A673 (cell line): ENCODE results near the gene ATP1A2. TPM values are rescaled to one million over a fixed set of nuclear protein-coding genes. Genes with fewer than 3 reads are reported as not detected.

Source experiments
- BruUV-seq: library from RNA; stranded (reverse); fragments of 400-500 nt; replicated peaks from 2 replicates; lab custom pipeline; 2021; lab: Mats Ljungman, UMichigan
- CTCF ChIA-PET: fragments of 300-600 bp; sonication (Branson Sonifier 250); formaldehyde crosslinking; loops from one replicate; lab custom pipeline; 2022; ENCODE audit warnings: antibody characterized with exemption; lab: Charles Lee
- POLR2A ChIA-PET: fragments of 300-600 bp; sonication (Branson Sonifier 250); formaldehyde crosslinking; loops from one replicate; lab custom pipeline; 2022; ENCODE audit warnings: antibody characterized with exemption; ENCODE audit not compliant: low non-redundant PET; lab: Charles Lee
- DNase-seq: peaks from one replicate; pipeline ENCODE4 v3.0.0-alpha.2; 2015; ENCODE audit warnings: low spot score
- H3K27ac ChIP-seq: fragments of 200-600 bp; sonication (generic); 2 replicates; pipeline ENCODE4 v1.5.1; 2016; ENCODE audit warnings: mixed run types, low read depth, mild to moderate bottlenecking, mixed read lengths, antibody characterized with exemption, low read length; ENCODE audit not compliant: poor library complexity, severe bottlenecking
- H3K27me3 ChIP-seq: fragments of 200-600 bp; sonication (generic); replicated peaks from 2 replicates; pipeline ENCODE4 v1.6.1; 2017; ENCODE audit warnings: mixed run types, low read depth, mild to moderate bottlenecking, mixed read lengths, antibody characterized with exemption, low read length; ENCODE audit not compliant: insufficient read depth, poor library complexity
- H3K36me3 ChIP-seq: fragments of 200-600 bp; sonication (generic); 2 replicates; pipeline ENCODE4 v1.6.1; 2016; ENCODE audit warnings: mixed run types, mild to moderate bottlenecking, mixed read lengths, antibody characterized with exemption, low read length; ENCODE audit not compliant: insufficient read depth, poor library complexity, severe bottlenecking
- H3K4me1 ChIP-seq: fragments of 200-600 bp; sonication (generic); 2 replicates; pipeline ENCODE4 v1.6.1; 2017; ENCODE audit warnings: mixed run types, mild to moderate bottlenecking, mixed read lengths, antibody characterized with exemption, low read length; ENCODE audit not compliant: insufficient read depth, poor library complexity, severe bottlenecking
- H3K4me3 ChIP-seq: fragments of 200-600 bp; sonication (generic); 2 replicates; pipeline ENCODE4 v1.5.1; 2016; ENCODE audit warnings: low read depth, mixed run types, mild to moderate bottlenecking, mixed read lengths, low read length; ENCODE audit not compliant: poor library complexity, severe bottlenecking
- H3K9me3 ChIP-seq: fragments of 200-600 bp; sonication (generic); 2 replicates; pipeline ENCODE4 v1.6.1; 2016; ENCODE audit warnings: mixed run types, low read depth, mild to moderate bottlenecking, mixed read lengths, antibody characterized with exemption, low read length; ENCODE audit not compliant: poor library complexity, severe bottlenecking
- EZH2 ChIP-seq: fragments of 200-600 bp; sonication (generic); IDR thresholded peaks from 2 replicates; pipeline ENCODE4 v1.6.1; 2017; ENCODE audit warnings: borderline replicate concordance, low read depth, mild to moderate bottlenecking, mixed read lengths, antibody characterized with exemption, low read length; ENCODE audit not compliant: poor library complexity, severe bottlenecking
- intact Hi-C: fragments of 100-400 bp; cut with micrococcal nuclease; formaldehyde crosslinking; loops from one replicate; pipeline ENCODE4 v1.10.0; 2022; ENCODE audit not compliant: unreplicated experiment
- total RNA-seq: library from RNA; stranded (reverse); gene quantifications from 2 replicates; pipeline ENCODE4 v1.2.3, GENCODE V29; 2021
- TF ChIP-seq, protein P1 (sequence below): fragments of 300-800, 200-600 bp; sonication (generic); conservative IDR thresholded peaks from 2 replicates; pipeline ENCODE4 v1.5.1; 2017; ENCODE audit warnings: low read depth, mild to moderate bottlenecking, antibody characterized with exemption, low read length, moderate library complexity, mixed read lengths

Gene ATP1A2
- total RNA-seq, 1 experiment from 2014 or later, result not detected

DNA sequence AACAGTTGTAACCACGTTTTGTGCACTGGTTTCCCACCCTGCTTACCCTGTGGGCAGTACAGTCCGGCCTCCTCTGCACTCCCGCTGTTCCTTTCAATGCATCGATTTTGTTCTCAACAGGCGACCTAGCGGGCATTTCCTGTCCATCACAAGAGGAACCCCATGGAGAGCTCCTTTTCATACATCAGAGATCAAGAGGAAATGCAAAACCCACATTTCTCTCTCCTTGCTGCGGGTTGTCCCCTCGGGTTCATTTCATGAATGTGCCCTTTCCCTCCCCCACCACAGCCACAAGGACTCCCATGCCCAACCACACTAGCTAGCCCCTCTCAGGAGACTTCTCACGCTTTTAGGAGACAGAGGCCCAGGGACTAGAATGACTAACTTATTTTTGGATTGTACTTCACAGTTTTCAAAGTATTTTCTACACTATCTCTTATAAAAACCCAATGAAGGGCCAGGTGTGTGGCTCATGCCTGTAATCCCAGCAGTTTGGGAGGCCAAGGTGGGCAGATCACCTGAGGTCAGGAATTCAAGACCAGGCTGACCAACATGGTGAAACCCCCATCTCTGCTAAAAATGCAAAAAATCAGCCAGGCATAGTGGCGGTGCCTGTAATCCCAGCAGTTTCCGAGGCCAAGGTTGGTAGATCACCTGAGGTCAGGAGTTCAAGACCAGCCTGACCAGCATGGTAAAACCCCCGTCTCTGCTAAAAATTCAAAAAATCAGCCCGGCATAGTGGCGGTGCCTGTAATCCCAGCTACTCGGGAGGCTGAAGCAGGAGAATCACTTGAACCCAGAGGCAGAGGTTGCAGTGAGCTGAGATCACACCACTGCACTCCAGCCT, 54.2 kb downstream of the ATP1A2 start:
- TF ChIP-seq, protein P1, sequence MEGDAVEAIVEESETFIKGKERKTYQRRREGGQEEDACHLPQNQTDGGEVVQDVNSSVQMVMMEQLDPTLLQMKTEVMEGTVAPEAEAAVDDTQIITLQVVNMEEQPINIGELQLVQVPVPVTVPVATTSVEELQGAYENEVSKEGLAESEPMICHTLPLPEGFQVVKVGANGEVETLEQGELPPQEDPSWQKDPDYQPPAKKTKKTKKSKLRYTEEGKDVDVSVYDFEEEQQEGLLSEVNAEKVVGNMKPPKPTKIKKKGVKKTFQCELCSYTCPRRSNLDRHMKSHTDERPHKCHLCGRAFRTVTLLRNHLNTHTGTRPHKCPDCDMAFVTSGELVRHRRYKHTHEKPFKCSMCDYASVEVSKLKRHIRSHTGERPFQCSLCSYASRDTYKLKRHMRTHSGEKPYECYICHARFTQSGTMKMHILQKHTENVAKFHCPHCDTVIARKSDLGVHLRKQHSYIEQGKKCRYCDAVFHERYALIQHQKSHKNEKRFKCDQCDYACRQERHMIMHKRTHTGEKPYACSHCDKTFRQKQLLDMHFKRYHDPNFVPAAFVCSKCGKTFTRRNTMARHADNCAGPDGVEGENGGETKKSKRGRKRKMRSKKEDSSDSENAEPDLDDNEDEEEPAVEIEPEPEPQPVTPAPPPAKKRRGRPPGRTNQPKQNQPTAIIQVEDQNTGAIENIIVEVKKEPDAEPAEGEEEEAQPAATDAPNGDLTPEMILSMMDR, result no peak
- TF ChIP-seq EZH2, result no peak
- Histone ChIP-seq H3K27ac (peak overlapping the region; percentile 44), H3K4me1 (peaks cover 17% of the 10 kb centered on the region), H3K9me3 (no peaks in the 10 kb centered on the region), H3K27me3 (no peaks in the 10 kb centered on the region), H3K4me3 (no peak overlapping the region), H3K36me3 (no peaks in the 10 kb centered on the region)
- POLR2A ChIA-PET, result interaction anchor here (0.6 kb wide), 1 partner anchor 36 kb away, joined by 3 read pairs; no protein-coding TSS in a partner anchor
- intact Hi-C loops, result no loop called here
- CTCF ChIA-PET, result interaction anchor here (0.6 to 1.3 kb wide), 2 partner anchors 82 to 84 kb away, joined by 3 to 4 read pairs; no protein-coding TSS in a partner anchor
- DNase-seq, result peak; percentile 95
- no TSS peak for BruUV-seq

DNA sequence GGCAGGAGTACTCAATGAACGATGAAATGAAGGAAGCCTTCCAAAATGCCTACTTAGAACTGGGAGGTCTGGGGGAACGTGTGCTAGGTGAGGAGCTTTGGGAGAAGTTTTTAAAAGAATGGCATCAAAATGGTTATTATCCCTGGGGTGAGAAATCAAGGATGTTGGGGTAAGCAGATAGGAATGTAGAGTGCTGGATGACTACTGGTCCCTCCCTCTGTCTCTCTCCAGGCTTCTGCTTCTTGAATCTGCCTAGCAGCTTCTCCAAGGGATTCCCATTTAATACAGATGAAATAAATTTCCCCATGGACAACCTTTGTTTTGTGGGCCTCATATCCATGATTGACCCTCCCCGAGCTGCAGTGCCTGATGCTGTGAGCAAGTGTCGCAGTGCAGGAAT, 55.8 kb downstream of the ATP1A2 start:
- DNase-seq, result no peak
- Histone ChIP-seq H3K27me3 (no peaks in the 10 kb centered on the region), H3K36me3 (no peaks in the 10 kb centered on the region), H3K4me1 (peaks cover 17% of the 10 kb centered on the region), H3K4me3 (no peak overlapping the region), H3K27ac (no peak overlapping the region), H3K9me3 (no peaks in the 10 kb centered on the region)
- BruUV-seq, result no TSS peak
- no peak for TF ChIP-seq EZH2
- TF ChIP-seq, protein P1, result no peak
- POLR2A ChIA-PET, result no interaction called here
- CTCF ChIA-PET, result no interaction called here
- intact Hi-C loops, result no loop called here

DNA sequence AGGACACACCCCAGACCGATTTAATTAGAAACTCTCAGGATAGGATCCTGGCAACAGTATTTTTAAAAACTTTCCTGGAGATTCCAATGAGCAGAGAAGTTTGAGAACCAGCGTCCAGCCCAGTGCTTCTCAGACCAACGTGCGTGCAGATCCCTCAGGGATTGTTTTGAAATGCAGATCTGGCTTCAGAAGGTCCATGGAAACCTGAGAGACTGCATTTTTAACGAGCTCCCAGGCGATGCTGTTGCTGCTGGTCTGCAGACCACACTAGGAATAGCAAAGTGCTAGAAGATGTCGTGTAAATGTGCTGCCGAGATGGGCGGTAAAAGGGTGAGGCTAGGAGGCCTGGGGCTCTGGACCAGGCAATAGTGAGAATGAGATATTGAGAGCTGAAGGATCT, 56.4 kb downstream of the ATP1A2 start:
- DNase-seq, result no peak
- Histone ChIP-seq H3K4me1 (peaks cover 17% of the 10 kb centered on the region), H3K27me3 (no peaks in the 10 kb centered on the region), H3K4me3 (no peak overlapping the region), H3K9me3 (no peaks in the 10 kb centered on the region), H3K36me3 (no peaks in the 10 kb centered on the region), H3K27ac (no peak overlapping the region)
- TF ChIP-seq, protein P1, result no peak
- TF ChIP-seq EZH2, result no peak
- ChIA-PET CTCF (no interaction called here), POLR2A (no interaction called here)
- intact Hi-C loops, result no loop called here
- no TSS peak for BruUV-seq
